HCT116 (cell line): ENCODE measurements around the gene CAT.

ENCODE experiments used
- CTCF ChIP-seq, 3 experiments: fragments of 200-600 bp in 1 of 3; sonication (generic) in 1 of 3; IDR thresholded peaks in 2 of 3; conservative IDR thresholded peaks in 1 of 3; 2 replicates each; pipeline ENCODE4 v1.5.1; 2012 to 2017; ENCODE audit warnings: low read depth in 2 of 3, low read length in 2 of 3, antibody characterized with exemption in 1 of 3, borderline replicate concordance in 1 of 3, control low read depth in 1 of 3, mild to moderate bottlenecking in 1 of 3, mixed read lengths in 1 of 3, mixed run types in 1 of 3, moderate library complexity in 1 of 3; ENCODE audit not compliant: insufficient read depth in 1 of 3
- EZH2 ChIP-seq: fragments of 200-600 bp; sonication (generic); IDR thresholded peaks from 2 replicates; pipeline ENCODE4 v1.6.1; 2017; ENCODE audit warnings: antibody characterized with exemption, mixed run types
- FOSL1 ChIP-seq: IDR thresholded peaks from 2 replicates; pipeline ENCODE4 v1.6.1; 2012; ENCODE audit warnings: low read depth
- JUND ChIP-seq: IDR thresholded peaks from 2 replicates; pipeline ENCODE4 v1.6.1; 2012
- MAX ChIP-seq: IDR thresholded peaks from 2 replicates; pipeline ENCODE4 v1.6.1; 2012
- POLR2AphosphoS5 ChIP-seq: IDR thresholded peaks from 2 replicates; pipeline ENCODE4 v1.6.1; 2011; ENCODE audit warnings: mild to moderate bottlenecking, low read depth, low read length, moderate library complexity
- REST ChIP-seq: IDR thresholded peaks from 2 replicates; pipeline ENCODE4 v1.6.1; 2012; ENCODE audit warnings: low read depth
- SIN3A ChIP-seq: IDR thresholded peaks from 2 replicates; pipeline ENCODE4 v1.6.1; 2012; ENCODE audit warnings: low read depth
- ZBTB33 ChIP-seq: IDR thresholded peaks from 2 replicates; pipeline ENCODE4 v1.6.1; 2011; ENCODE audit warnings: mild to moderate bottlenecking, low read length, moderate library complexity; ENCODE audit not compliant: insufficient replicate concordance; ENCODE audit errors: extremely low read depth

- TF ChIP-seq CTCF (IDR thresholded peaks at IDR 0.05 in 2 of 3, conservative IDR thresholded peaks at IDR 0.05 in 1 of 3; ENCODE audit: borderline replicate concordance in 1 of 3, insufficient read depth in 1 of 3, low read depth in 2 of 3, low read length in 2 of 3): no peak
- TF ChIP-seq FOSL1: no peak
- TF ChIP-seq REST: no peak
- TF ChIP-seq EZH2: no peak
- no peak for TF ChIP-seq JUND
- TF ChIP-seq POLR2AphosphoS5: no peak
- no peak for TF ChIP-seq ZBTB33
- TF ChIP-seq SIN3A: no peak
- no peak for TF ChIP-seq MAX
Observed at GRCh38 chr11:34416766-34417165, 22.0 kb upstream of the CAT start.
